Astrocyte of the cerebellum (primary cell): ENCODE measurements around the gene FAM169A.

Experiments used
- DNase-seq: peaks from one replicate; pipeline ENCODE4 v3.0.0-alpha.2; 2011; ENCODE audit warnings: low read depth
- H3K4me3 ChIP-seq: 2 replicates; pipeline ENCODE4 v1.5.1; 2011; ENCODE audit warnings: mild to moderate bottlenecking, low read depth, low read length, moderate library complexity
- CTCF ChIP-seq: IDR thresholded peaks from 2 replicates; pipeline ENCODE4 v1.5.1; 2012; ENCODE audit warnings: low read length, low read depth, moderate library complexity, mild to moderate bottlenecking; ENCODE audit errors: missing control alignments
- in situ Hi-C: cut with HindIII; loops from 2 replicates; pipeline ENCODE4 v1.10.0; 2017; ENCODE audit warnings: low sequenced_read_pairs

FAM169A gene

GRCh38 chr5:74767579-74767913 lies 98.6 kb downstream of the FAM169A start:
- in situ Hi-C loops: no loop called here
- TF ChIP-seq CTCF: no peak
- DNase-seq: no peak
- H3K4me3 ChIP-seq: peak overlapping the region; percentile 96

GRCh38 chr5:74766849-74767578 lies 99.2 kb downstream of the FAM169A start, which contains the start of the genes GFM2 and NSA2:
Gene GFM2, minus strand, starts transcription at chr5:74767117. Its CDS starts 3,375 bp downstream, at chr5:74763742.
Gene NSA2, plus strand, starts transcription at chr5:74767249. Its CDS starts 112 bp downstream, at chr5:74767361.
- TF ChIP-seq CTCF: no peak
- in situ Hi-C loops: no loop called here
- peak within 1 kb of the TSS; percentile 96 for H3K4me3 ChIP-seq
- peak; percentile 90 for DNase-seq

GRCh38 chr5:74766418-74766848 lies 99.8 kb downstream of the FAM169A start:
- in situ Hi-C loops: no loop called here
- H3K4me3 ChIP-seq: peak overlapping the region; percentile 96
- peak; percentile 27 for TF ChIP-seq CTCF
- DNase-seq: no peak

- peak overlapping the region; percentile 96 for H3K4me3 ChIP-seq
- in situ Hi-C loops: no loop called here
- no peak for DNase-seq
- TF ChIP-seq CTCF: no peak
Observed at GRCh38 chr5:74765929-74766328, 100.3 kb downstream of the FAM169A start.

GRCh38 chr5:74765201-74765600 lies 101.0 kb downstream of the FAM169A start:
- TF ChIP-seq CTCF: no peak
- H3K4me3 ChIP-seq: peak overlapping the region; percentile 96
- DNase-seq: no peak
- in situ Hi-C loops: no loop called here

- TF ChIP-seq CTCF: no peak
- no peak for DNase-seq
- in situ Hi-C loops: no loop called here
- no peak overlapping the region for H3K4me3 ChIP-seq
Observed at GRCh38 chr5:74763504-74763903, 102.7 kb downstream of the FAM169A start.
